SK-N-SH treated with all-trans-retinoic acid at 6 μM for 48 hours (cell line): ENCODE measurements around the gene EPN1.

Experiments
- ATAC-seq: fragments of 200-7000 bp; cut with Tn5 transposase; 3 replicates; pipeline ENCODE4 v1.9.1; 2020; ENCODE audit warnings: mild to moderate bottlenecking, moderate library complexity
- ARNTL ChIP-seq: fragments of 450-650 bp; formaldehyde crosslinking; IDR thresholded peaks from 2 replicates; pipeline ENCODE4 v1.5.0; 2020; ENCODE audit warnings: low read depth, mild to moderate bottlenecking, moderate library complexity, borderline replicate concordance
- BACH2 ChIP-seq: fragments of 250-450 bp; sonication (Bioruptor Pico); IDR thresholded peaks from 2 replicates; pipeline ENCODE4 v1.9.0; 2021; ENCODE audit warnings: mild to moderate bottlenecking, borderline replicate concordance
- CSDC2 ChIP-seq: fragments of 250-450 bp; sonication (Bioruptor Pico); IDR thresholded peaks from 2 replicates; pipeline ENCODE4 v1.5.0; 2020; ENCODE audit warnings: mild to moderate bottlenecking, moderate library complexity
- ESRRG ChIP-seq: fragments of 250-450 bp; sonication (Bioruptor Pico); IDR thresholded peaks from 2 replicates; pipeline ENCODE4 v1.6.1; 2021; ENCODE audit warnings: mild to moderate bottlenecking
- GLIS3 ChIP-seq: fragments of 250-450 bp; sonication (Bioruptor Pico); IDR thresholded peaks from 2 replicates; pipeline ENCODE4 v1.5.0; 2020; ENCODE audit warnings: mild to moderate bottlenecking, moderate library complexity
- ISL1 ChIP-seq: fragments of 250-450 bp; sonication (Bioruptor Pico); IDR thresholded peaks from 2 replicates; pipeline ENCODE4 v2.1.2; 2022; ENCODE audit warnings: mild to moderate bottlenecking, moderate library complexity
- OSR1 ChIP-seq: fragments of 250-450 bp; sonication (Bioruptor Pico); IDR thresholded peaks from 2 replicates; pipeline ENCODE4 v1.8.0; 2022; ENCODE audit warnings: moderate library complexity, mild to moderate bottlenecking, inconsistent platforms
- PPARA ChIP-seq: fragments of 250-450 bp; sonication (Bioruptor Pico); IDR thresholded peaks from 2 replicates; pipeline ENCODE4 v1.5.0; 2020; ENCODE audit warnings: mild to moderate bottlenecking, borderline replicate concordance
- RARB ChIP-seq: fragments of 250-450 bp; sonication (Bioruptor Pico); IDR thresholded peaks from 2 replicates; pipeline ENCODE4 v1.8.0; 2021; ENCODE audit warnings: mild to moderate bottlenecking, moderate library complexity
- SNAI2 ChIP-seq: fragments of 250-450 bp; sonication (Bioruptor Pico); IDR thresholded peaks from 2 replicates; pipeline ENCODE4 v1.5.0; 2020; ENCODE audit warnings: mild to moderate bottlenecking, moderate library complexity
- TCF4 ChIP-seq: fragments of 250-450 bp; sonication (Bioruptor Pico); IDR thresholded peaks from 2 replicates; pipeline ENCODE4 v1.8.0; 2021; ENCODE audit warnings: mild to moderate bottlenecking, moderate library complexity, borderline replicate concordance
- TOX ChIP-seq: fragments of 250-450 bp; sonication (Bioruptor Pico); IDR thresholded peaks from 2 replicates; pipeline ENCODE4 v1.8.0; 2021; ENCODE audit warnings: mild to moderate bottlenecking, moderate library complexity, borderline replicate concordance
- ZC3H10 ChIP-seq: fragments of 250-450 bp; sonication (Bioruptor Pico); IDR thresholded peaks from 2 replicates; pipeline ENCODE4 v1.5.1; 2021; ENCODE audit warnings: mild to moderate bottlenecking, moderate library complexity
- ZFP3 ChIP-seq: fragments of 250-450 bp; sonication (Bioruptor Pico); IDR thresholded peaks from 2 replicates; pipeline ENCODE4 v1.5.0; 2020; ENCODE audit warnings: mild to moderate bottlenecking, moderate library complexity
- ZFP30 ChIP-seq: fragments of 450-650 bp; formaldehyde crosslinking; IDR thresholded peaks from 2 replicates; pipeline ENCODE4 v1.5.0; 2022; ENCODE audit warnings: mild to moderate bottlenecking, moderate library complexity
- ZNF565 ChIP-seq: fragments of 450-650 bp; formaldehyde crosslinking; conservative IDR thresholded peaks from 2 replicates; pipeline ENCODE4 v1.5.0; 2020; ENCODE audit warnings: low read depth, mild to moderate bottlenecking, moderate library complexity
- ZNF70 ChIP-seq: fragments of 450-650 bp; formaldehyde crosslinking; IDR thresholded peaks from 2 replicates; pipeline ENCODE4 v1.5.0; 2020; ENCODE audit warnings: mild to moderate bottlenecking, moderate library complexity
- ZNF8 ChIP-seq: fragments of 450-650 bp; formaldehyde crosslinking; IDR thresholded peaks from 2 replicates; pipeline ENCODE4 v1.5.0; 2020; ENCODE audit warnings: mild to moderate bottlenecking, moderate library complexity
- TF ChIP-seq, protein P1 (sequence below): fragments of 250-450 bp; sonication (Bioruptor Pico); IDR thresholded peaks from 2 replicates; pipeline ENCODE4 v1.5.0; 2020; ENCODE audit warnings: mild to moderate bottlenecking, moderate library complexity
- TF ChIP-seq, protein P2 (sequence below): fragments of 250-450 bp; sonication (Bioruptor Pico); IDR thresholded peaks from 2 replicates; pipeline ENCODE4 v1.5.1; 2020; ENCODE audit warnings: low read depth, mild to moderate bottlenecking, moderate library complexity
- TF ChIP-seq, protein P3 (sequence below): fragments of 250-450 bp; sonication (Bioruptor Pico); IDR thresholded peaks from 2 replicates; pipeline ENCODE4 v1.8.0; 2020; ENCODE audit warnings: mild to moderate bottlenecking, moderate library complexity, borderline replicate concordance
- TF ChIP-seq, protein P4 (sequence below): fragments of 250-450 bp; sonication (Bioruptor Pico); IDR thresholded peaks from 2 replicates; pipeline ENCODE4 v1.5.1; 2021; ENCODE audit warnings: mild to moderate bottlenecking, moderate library complexity
- TF ChIP-seq, protein P5 (sequence below): fragments of 250-450 bp; sonication (Bioruptor Pico); IDR thresholded peaks from 2 replicates; pipeline ENCODE4 v1.8.0; 2021; ENCODE audit warnings: low read depth, mild to moderate bottlenecking, moderate library complexity, borderline replicate concordance

EPN1 gene

DNA sequence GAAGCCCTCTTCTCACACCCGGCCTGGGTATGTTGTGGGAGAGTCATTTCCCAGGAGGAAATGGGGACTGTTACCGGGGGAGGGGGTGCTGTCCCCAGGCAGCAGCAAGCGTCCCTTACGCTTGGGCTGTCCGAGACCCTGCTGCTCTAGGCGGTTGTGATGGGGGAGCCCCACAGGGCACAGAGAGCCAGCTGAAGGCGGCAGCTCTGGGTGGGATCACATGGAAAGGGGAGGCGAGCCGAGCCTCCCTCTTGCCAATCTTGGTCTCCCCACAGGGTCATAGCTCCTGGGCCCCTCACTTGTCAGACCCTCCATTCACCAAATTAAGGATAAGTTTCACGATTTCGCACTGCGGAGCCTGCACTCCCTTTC, 22.0 kb downstream of the EPN1 start:
- no peak for TF ChIP-seq ZC3H10
- no peak for TF ChIP-seq SNAI2 (CRISPR knock-in tag)
- TF ChIP-seq, protein P1, sequence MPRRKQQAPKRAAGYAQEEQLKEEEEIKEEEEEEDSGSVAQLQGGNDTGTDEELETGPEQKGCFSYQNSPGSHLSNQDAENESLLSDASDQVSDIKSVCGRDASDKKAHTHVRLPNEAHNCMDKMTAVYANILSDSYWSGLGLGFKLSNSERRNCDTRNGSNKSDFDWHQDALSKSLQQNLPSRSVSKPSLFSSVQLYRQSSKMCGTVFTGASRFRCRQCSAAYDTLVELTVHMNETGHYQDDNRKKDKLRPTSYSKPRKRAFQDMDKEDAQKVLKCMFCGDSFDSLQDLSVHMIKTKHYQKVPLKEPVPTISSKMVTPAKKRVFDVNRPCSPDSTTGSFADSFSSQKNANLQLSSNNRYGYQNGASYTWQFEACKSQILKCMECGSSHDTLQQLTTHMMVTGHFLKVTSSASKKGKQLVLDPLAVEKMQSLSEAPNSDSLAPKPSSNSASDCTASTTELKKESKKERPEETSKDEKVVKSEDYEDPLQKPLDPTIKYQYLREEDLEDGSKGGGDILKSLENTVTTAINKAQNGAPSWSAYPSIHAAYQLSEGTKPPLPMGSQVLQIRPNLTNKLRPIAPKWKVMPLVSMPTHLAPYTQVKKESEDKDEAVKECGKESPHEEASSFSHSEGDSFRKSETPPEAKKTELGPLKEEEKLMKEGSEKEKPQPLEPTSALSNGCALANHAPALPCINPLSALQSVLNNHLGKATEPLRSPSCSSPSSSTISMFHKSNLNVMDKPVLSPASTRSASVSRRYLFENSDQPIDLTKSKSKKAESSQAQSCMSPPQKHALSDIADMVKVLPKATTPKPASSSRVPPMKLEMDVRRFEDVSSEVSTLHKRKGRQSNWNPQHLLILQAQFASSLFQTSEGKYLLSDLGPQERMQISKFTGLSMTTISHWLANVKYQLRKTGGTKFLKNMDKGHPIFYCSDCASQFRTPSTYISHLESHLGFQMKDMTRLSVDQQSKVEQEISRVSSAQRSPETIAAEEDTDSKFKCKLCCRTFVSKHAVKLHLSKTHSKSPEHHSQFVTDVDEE (CRISPR knock-in tag), result no peak
- TF ChIP-seq GLIS3 (CRISPR knock-in tag), result no peak
- TF ChIP-seq TCF4 (CRISPR knock-in tag), result no peak
- no peak for TF ChIP-seq OSR1
- TF ChIP-seq, protein P2, sequence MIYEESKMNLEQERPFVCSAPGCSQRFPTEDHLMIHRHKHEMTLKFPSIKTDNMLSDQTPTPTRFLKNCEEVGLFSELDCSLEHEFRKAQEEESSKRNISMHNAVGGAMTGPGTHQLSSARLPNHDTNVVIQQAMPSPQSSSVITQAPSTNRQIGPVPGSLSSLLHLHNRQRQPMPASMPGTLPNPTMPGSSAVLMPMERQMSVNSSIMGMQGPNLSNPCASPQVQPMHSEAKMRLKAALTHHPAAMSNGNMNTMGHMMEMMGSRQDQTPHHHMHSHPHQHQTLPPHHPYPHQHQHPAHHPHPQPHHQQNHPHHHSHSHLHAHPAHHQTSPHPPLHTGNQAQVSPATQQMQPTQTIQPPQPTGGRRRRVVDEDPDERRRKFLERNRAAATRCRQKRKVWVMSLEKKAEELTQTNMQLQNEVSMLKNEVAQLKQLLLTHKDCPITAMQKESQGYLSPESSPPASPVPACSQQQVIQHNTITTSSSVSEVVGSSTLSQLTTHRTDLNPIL, result no peak
- TF ChIP-seq ZFP30, result no peak
- no peak for TF ChIP-seq ZFP3 (CRISPR knock-in tag)
- no peak for TF ChIP-seq CSDC2 (CRISPR knock-in tag)
- no peak for TF ChIP-seq ZNF70 (CRISPR knock-in tag)
- TF ChIP-seq, protein P3, sequence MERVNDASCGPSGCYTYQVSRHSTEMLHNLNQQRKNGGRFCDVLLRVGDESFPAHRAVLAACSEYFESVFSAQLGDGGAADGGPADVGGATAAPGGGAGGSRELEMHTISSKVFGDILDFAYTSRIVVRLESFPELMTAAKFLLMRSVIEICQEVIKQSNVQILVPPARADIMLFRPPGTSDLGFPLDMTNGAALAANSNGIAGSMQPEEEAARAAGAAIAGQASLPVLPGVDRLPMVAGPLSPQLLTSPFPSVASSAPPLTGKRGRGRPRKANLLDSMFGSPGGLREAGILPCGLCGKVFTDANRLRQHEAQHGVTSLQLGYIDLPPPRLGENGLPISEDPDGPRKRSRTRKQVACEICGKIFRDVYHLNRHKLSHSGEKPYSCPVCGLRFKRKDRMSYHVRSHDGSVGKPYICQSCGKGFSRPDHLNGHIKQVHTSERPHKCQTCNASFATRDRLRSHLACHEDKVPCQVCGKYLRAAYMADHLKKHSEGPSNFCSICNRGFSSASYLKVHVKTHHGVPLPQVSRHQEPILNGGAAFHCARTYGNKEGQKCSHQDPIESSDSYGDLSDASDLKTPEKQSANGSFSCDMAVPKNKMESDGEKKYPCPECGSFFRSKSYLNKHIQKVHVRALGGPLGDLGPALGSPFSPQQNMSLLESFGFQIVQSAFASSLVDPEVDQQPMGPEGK (CRISPR knock-in tag), result no peak
- TF ChIP-seq ZNF565 (CRISPR knock-in tag), result no peak
- TF ChIP-seq ISL1 (CRISPR knock-in tag), result no peak
- TF ChIP-seq, protein P4, sequence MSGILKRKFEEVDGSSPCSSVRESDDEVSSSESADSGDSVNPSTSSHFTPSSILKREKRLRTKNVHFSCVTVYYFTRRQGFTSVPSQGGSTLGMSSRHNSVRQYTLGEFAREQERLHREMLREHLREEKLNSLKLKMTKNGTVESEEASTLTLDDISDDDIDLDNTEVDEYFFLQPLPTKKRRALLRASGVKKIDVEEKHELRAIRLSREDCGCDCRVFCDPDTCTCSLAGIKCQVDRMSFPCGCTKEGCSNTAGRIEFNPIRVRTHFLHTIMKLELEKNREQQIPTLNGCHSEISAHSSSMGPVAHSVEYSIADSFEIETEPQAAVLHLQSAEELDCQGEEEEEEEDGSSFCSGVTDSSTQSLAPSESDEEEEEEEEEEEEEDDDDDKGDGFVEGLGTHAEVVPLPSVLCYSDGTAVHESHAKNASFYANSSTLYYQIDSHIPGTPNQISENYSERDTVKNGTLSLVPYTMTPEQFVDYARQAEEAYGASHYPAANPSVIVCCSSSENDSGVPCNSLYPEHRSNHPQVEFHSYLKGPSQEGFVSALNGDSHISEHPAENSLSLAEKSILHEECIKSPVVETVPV (CRISPR knock-in tag), result no peak
- no peak for TF ChIP-seq PPARA (CRISPR knock-in tag)
- no peak for TF ChIP-seq ZNF8 (CRISPR knock-in tag)
- TF ChIP-seq TOX (CRISPR knock-in tag), result no peak
- TF ChIP-seq RARB (CRISPR knock-in tag), result no peak
- TF ChIP-seq ARNTL, result no peak

DNA sequence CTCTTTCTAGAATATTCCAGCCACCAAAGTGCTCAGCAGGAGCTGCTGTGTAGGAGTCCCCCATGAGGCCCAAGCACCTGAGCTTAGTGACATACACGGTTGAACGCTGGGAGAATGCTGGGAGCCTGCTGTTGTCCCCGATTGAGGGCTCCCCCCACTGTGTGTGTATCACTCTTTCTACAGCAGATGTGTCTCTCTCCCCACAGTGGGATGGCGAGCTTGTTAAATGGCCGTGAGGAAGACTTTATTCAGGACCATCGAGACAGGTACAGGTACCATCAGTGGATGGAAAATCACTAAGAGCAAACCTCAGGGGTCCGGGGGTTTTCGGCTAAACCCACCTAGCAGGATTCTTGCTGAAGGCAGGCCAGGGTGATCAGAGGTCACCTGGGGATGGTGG, 22.7 kb downstream of the EPN1 start:
- TF ChIP-seq TCF4 (CRISPR knock-in tag) (no peak), ZNF565 (CRISPR knock-in tag) (no peak), TOX (CRISPR knock-in tag) (no peak)
- TF ChIP-seq, protein P4 (CRISPR knock-in tag), result no peak
- ATAC-seq, result no peak

More for the DNA sequence above, 22.0 kb downstream of the EPN1 start:
- ATAC-seq, result no peak

- ATAC-seq, result no peak
These were observed 23.2 kb downstream of the EPN1 start for GRCh38 chr19:55698256-55698655.

More at GRCh38 chr19:55698256-55698655, 23.2 kb downstream of the EPN1 start:
- no peak for TF ChIP-seq RARB (CRISPR knock-in tag)
- TF ChIP-seq BACH2 (CRISPR knock-in tag), result no peak
- no peak for TF ChIP-seq ZNF565 (CRISPR knock-in tag)
- no peak for TF ChIP-seq ESRRG (CRISPR knock-in tag)
- TF ChIP-seq PPARA (CRISPR knock-in tag), result no peak
- TF ChIP-seq ZFP30, result no peak
- TF ChIP-seq ZC3H10, result no peak
- no peak for TF ChIP-seq TCF4 (CRISPR knock-in tag)
- TF ChIP-seq ISL1 (CRISPR knock-in tag), result no peak
- TF ChIP-seq ZFP3 (CRISPR knock-in tag), result no peak
- no peak for TF ChIP-seq ZNF70 (CRISPR knock-in tag)
- TF ChIP-seq, protein P5, sequence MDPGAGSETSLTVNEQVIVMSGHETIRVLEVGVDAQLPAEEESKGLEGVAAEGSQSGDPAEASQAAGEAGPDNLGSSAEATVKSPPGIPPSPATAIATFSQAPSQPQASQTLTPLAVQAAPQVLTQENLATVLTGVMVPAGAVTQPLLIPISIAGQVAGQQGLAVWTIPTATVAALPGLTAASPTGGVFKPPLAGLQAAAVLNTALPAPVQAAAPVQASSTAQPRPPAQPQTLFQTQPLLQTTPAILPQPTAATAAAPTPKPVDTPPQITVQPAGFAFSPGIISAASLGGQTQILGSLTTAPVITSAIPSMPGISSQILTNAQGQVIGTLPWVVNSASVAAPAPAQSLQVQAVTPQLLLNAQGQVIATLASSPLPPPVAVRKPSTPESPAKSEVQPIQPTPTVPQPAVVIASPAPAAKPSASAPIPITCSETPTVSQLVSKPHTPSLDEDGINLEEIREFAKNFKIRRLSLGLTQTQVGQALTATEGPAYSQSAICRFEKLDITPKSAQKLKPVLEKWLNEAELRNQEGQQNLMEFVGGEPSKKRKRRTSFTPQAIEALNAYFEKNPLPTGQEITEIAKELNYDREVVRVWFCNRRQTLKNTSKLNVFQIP, result no peak
- no peak for TF ChIP-seq ZNF8 (CRISPR knock-in tag)
- TF ChIP-seq, protein P3 (CRISPR knock-in tag), result no peak
